GM19395 (cell line): ENCODE data around the gene MAP7D1.
"Not testable (repeated sequence)": the region's sequence is repeated elsewhere in the genome, so short reads cannot be mapped to it uniquely, and the experiment has no call there.

ENCODE experiments used
- ATAC-seq: cut with Tn5 transposase; IDR thresholded peaks from one replicate; pipeline ENCODE4 v1.9.1; 2021; ENCODE audit warnings: mild to moderate bottlenecking, moderate library complexity; ENCODE audit not compliant: unreplicated experiment

MAP7D1 gene

DNA sequence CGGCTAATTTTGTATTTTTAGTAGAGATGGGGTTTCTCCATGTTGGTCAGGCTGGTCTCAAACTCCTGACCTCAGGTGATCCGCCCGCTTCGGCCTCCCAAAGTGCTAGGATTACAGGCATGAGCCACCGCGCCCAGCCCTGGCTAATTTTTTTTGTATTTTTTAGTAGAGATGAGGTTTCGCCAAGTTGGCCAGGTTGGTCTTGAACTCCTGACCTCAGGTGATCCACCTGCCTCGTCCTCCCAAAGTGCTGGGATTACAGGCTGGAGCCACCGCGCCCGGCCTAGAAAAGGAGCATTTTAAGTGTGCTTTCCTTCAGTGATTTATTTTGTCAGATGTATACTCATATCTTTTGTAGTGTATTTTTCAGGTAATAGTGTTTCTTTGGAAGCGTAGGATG lies 74.3 kb downstream of the MAP7D1 start:
- not testable (repeated sequence) for ATAC-seq
